Neutrophil (primary cell): ENCODE measurements around the gene CRLF1.

Source experiments
- H3K27ac ChIP-seq: fragments of 200-600 bp; sonication (generic); 2 replicates; pipeline ENCODE4 v1.5.1; 2016; ENCODE audit warnings: mild to moderate bottlenecking, moderate library complexity
- H3K27me3 ChIP-seq: fragments of 200-600 bp; sonication (generic); 2 replicates; pipeline ENCODE4 v1.6.0; 2016; ENCODE audit warnings: mild to moderate bottlenecking
- H3K36me3 ChIP-seq: fragments of 200-600 bp; sonication (generic); 2 replicates; pipeline ENCODE4 v1.5.1; 2017
- H3K4me1 ChIP-seq, 2 experiments: fragments of 200-600 bp in 1 of 2; sonication (generic) in 1 of 2; 1 replicate in 1 of 2; 2 replicates in 1 of 2; pipeline versions ENCODE4 v1.5.1 to v1.6.1; 2013 to 2016; ENCODE audit warnings: low read depth in 1 of 2, low read length in 1 of 2, mild to moderate bottlenecking in 1 of 2, moderate library complexity in 1 of 2; ENCODE audit not compliant: control insufficient read depth in 1 of 2, insufficient read depth in 1 of 2
- H3K4me3 ChIP-seq, 2 experiments: fragments of 200-600 bp in 1 of 2; sonication (generic) in 1 of 2; 1 replicate in 1 of 2; 2 replicates in 1 of 2; pipeline ENCODE4 v1.5.1; 2013 to 2016; ENCODE audit warnings: low read depth in 1 of 2, low read length in 1 of 2, mild to moderate bottlenecking in 1 of 2, moderate library complexity in 1 of 2
- H3K9me3 ChIP-seq: fragments of 200-600 bp; sonication (generic); 2 replicates; pipeline ENCODE4 v1.5.1; 2016
- CTCF ChIP-seq: fragments of 200-600 bp; sonication (generic); IDR thresholded peaks from 2 replicates; pipeline ENCODE4 v1.5.1; 2016; ENCODE audit warnings: antibody characterized with exemption

The CRLF1 gene

GRCh38 chr19:18647807-18648206 lies 41.2 kb upstream of the CRLF1 start:
- peaks cover 4% of the 10 kb centered on the region for H3K36me3 ChIP-seq
- H3K27ac ChIP-seq = no peak overlapping the region
- TF ChIP-seq CTCF = no peak
- no peaks in the 10 kb centered on the region for H3K9me3 ChIP-seq
- H3K4me1 ChIP-seq = peaks cover 19 to 23% of the 10 kb centered on the region in 2 experiments
- H3K27me3 ChIP-seq = peaks cover 19% of the 10 kb centered on the region
- no peak overlapping the region for H3K4me3 ChIP-seq

DNA sequence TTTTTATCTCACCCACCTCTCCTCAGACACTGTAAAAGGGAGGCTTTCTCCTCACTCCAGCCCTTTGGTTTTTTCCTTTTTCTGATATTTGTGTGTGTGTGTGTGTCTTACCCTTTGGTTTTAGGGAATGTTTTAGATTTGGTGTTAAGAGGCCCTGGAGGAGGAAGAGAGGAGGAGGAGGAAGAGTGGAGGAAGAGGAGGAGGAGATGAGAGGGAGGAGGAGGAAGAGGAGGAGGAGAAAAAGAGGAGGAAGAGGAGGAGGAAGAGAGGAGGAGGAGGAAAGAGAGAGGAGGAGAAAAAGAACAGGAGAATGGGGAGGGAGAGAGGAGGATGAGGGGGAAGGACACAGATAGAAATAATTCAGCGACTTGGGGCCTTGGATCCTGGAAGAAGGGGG lies 40.8 kb upstream of the CRLF1 start:
- Histone ChIP-seq H3K27ac (no peak overlapping the region), H3K9me3 (no peaks in the 10 kb centered on the region), H3K27me3 (peaks cover 19% of the 10 kb centered on the region), H3K4me1 (peaks cover 19 to 23% of the 10 kb centered on the region in 2 experiments), H3K36me3 (peaks cover 4% of the 10 kb centered on the region), H3K4me3 (no peak overlapping the region)
- TF ChIP-seq CTCF = no peak

- no peak overlapping the region for H3K4me3 ChIP-seq
- peaks cover 19% of the 10 kb centered on the region for H3K27me3 ChIP-seq
- H3K9me3 ChIP-seq = no peaks in the 10 kb centered on the region
- no peak overlapping the region for H3K27ac ChIP-seq
- peaks cover 4% of the 10 kb centered on the region for H3K36me3 ChIP-seq
- peaks cover 19 to 23% of the 10 kb centered on the region in 2 experiments for H3K4me1 ChIP-seq
- TF ChIP-seq CTCF = no peak
These were observed 40.2 kb upstream of the CRLF1 start for GRCh38 chr19:18646535-18647370.

DNA sequence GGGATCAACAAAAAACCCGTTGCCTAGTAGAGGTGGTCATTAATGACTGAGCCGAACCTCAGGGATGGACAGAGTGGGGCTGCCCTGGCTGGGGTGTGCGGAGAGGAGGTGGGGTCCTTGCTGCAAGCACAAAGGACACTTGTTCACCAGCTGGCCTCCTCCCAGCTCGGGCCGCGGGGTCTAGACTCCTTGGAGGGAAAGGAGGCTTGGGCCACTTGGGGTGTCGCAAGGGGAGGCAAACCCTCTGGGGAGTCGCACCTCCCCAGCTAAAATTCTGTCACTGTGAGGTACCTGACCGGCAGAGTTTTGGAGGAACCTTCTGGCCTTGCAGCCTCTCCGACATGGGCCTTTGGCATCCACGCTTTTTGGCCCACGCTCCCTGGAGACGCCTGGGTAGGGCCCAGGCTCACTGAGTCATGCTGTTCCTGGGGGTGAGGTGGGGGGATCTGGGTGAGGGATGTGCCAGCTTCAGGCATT lies 38.5 kb upstream of the CRLF1 start:
- TF ChIP-seq CTCF = no peak
- Histone ChIP-seq H3K9me3 (no peaks in the 10 kb centered on the region), H3K27ac (no peak overlapping the region), H3K4me3 (no peak overlapping the region), H3K36me3 (no peaks in the 10 kb centered on the region), H3K4me1 (peaks cover 19 to 23% of the 10 kb centered on the region in 2 experiments), H3K27me3 (peaks cover 16% of the 10 kb centered on the region)

GRCh38 chr19:18644196-18645034 lies 37.8 kb upstream of the CRLF1 start:
- peak overlapping the region; percentile 42 for H3K27ac ChIP-seq
- no peaks in the 10 kb centered on the region for H3K9me3 ChIP-seq
- H3K36me3 ChIP-seq = no peaks in the 10 kb centered on the region
- peak; percentile 13 for TF ChIP-seq CTCF
- peaks cover 14 to 18% of the 10 kb centered on the region in 2 experiments for H3K4me1 ChIP-seq
- peak overlapping the region in 1 of 2 experiments; percentile 15 for H3K4me3 ChIP-seq
- peaks cover 10% of the 10 kb centered on the region for H3K27me3 ChIP-seq
